ENCODE results near the gene ELMOD3.
A peak's percentile ranks its signal among the peaks of the same experiment; 100 is the strongest.
"Not testable (repeated sequence)": the region's sequence is repeated elsewhere in the genome, so short reads cannot be mapped to it uniquely, and the experiment has no call there.

ELMOD3 gene

DNA sequence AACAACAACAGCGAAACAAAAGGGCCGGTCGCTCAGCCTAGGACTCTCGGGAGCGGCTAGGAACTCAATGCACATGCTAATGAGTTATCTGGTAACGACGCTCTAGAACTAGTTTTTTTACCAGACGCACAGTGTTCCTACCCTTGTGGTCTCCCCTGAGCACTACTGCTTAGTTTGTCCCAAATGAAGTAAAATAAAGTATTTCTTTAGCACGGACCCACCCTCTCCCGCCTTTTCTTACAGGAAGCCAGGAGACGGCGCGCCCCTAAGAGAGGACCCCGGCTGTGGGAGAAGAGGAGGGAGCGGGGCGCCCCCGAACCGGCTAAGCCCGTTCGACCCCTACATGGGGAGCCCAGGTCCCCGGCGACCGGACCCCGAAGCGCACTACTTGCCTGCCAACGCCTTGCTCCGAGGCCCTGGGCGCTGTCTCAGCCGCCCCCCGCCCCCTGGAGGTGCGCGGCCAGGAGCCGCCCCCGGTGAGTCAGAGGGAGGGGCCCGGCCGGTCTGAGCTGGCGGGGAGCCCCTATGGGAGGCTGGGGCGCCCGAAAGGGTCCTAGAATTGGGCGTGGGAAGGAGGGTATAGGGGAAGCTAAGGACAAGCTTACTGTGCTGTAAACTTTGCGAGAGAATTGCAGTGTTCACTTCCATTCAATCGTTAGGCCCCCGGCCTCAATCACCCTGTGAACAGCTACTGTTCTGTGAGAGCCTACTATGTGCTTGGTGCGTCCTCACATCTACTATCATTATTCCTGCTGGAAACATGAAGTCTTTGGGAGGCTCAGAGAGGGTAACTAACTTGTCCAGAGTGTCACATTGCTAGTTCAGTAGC, 59.2 kb downstream of the ELMOD3 start (continued):
- TF ChIP-seq, protein P1, sequence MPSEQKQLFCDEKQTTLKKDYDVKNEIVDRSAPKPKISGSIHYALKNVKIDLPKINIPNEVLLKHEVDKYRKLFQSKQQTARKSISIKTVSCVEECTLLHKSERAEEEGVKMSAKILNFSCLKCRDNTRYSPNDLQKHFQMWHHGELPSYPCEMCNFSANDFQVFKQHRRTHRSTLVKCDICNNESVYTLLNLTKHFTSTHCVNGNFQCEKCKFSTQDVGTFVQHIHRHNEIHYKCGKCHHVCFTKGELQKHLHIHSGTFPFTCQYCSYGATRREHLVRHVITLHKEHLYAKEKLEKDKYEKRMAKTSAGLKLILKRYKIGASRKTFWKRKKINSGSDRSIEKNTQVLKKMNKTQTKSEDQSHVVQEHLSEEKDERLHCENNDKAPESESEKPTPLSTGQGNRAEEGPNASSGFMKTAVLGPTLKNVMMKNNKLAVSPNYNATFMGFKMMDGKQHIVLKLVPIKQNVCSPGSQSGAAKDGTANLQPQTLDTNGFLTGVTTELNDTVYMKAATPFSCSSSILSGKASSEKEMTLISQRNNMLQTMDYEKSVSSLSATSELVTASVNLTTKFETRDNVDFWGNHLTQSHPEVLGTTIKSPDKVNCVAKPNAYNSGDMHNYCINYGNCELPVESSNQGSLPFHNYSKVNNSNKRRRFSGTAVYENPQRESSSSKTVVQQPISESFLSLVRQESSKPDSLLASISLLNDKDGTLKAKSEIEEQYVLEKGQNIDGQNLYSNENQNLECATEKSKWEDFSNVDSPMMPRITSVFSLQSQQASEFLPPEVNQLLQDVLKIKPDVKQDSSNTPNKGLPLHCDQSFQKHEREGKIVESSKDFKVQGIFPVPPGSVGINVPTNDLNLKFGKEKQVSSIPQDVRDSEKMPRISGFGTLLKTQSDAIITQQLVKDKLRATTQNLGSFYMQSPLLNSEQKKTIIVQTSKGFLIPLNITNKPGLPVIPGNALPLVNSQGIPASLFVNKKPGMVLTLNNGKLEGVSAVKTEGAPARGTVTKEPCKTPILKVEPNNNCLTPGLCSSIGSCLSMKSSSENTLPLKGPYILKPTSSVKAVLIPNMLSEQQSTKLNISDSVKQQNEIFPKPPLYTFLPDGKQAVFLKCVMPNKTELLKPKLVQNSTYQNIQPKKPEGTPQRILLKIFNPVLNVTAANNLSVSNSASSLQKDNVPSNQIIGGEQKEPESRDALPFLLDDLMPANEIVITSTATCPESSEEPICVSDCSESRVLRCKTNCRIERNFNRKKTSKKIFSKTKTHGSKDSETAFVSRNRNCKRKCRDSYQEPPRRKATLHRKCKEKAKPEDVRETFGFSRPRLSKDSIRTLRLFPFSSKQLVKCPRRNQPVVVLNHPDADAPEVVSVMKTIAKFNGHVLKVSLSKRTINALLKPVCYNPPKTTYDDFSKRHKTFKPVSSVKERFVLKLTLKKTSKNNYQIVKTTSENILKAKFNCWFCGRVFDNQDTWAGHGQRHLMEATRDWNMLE (tag by site-specific recombination; conservative IDR thresholded peaks at IDR 0.05; ENCODE audit: low read depth): no peak
- TF ChIP-seq, protein P2, sequence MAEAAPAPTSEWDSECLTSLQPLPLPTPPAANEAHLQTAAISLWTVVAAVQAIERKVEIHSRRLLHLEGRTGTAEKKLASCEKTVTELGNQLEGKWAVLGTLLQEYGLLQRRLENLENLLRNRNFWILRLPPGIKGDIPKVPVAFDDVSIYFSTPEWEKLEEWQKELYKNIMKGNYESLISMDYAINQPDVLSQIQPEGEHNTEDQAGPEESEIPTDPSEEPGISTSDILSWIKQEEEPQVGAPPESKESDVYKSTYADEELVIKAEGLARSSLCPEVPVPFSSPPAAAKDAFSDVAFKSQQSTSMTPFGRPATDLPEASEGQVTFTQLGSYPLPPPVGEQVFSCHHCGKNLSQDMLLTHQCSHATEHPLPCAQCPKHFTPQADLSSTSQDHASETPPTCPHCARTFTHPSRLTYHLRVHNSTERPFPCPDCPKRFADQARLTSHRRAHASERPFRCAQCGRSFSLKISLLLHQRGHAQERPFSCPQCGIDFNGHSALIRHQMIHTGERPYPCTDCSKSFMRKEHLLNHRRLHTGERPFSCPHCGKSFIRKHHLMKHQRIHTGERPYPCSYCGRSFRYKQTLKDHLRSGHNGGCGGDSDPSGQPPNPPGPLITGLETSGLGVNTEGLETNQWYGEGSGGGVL (tag by site-specific recombination; IDR thresholded peaks at IDR 0.05): no peak
- no peak for TF ChIP-seq YY1 (tag by site-specific recombination; IDR thresholded peaks at IDR 0.05)
- TF ChIP-seq, protein P3, sequence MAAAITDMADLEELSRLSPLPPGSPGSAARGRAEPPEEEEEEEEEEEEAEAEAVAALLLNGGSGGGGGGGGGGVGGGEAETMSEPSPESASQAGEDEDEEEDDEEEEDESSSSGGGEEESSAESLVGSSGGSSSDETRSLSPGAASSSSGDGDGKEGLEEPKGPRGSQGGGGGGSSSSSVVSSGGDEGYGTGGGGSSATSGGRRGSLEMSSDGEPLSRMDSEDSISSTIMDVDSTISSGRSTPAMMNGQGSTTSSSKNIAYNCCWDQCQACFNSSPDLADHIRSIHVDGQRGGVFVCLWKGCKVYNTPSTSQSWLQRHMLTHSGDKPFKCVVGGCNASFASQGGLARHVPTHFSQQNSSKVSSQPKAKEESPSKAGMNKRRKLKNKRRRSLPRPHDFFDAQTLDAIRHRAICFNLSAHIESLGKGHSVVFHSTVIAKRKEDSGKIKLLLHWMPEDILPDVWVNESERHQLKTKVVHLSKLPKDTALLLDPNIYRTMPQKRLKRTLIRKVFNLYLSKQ (tag by site-specific recombination; IDR thresholded peaks at IDR 0.05; ENCODE audit: borderline replicate concordance): no peak

DNA sequence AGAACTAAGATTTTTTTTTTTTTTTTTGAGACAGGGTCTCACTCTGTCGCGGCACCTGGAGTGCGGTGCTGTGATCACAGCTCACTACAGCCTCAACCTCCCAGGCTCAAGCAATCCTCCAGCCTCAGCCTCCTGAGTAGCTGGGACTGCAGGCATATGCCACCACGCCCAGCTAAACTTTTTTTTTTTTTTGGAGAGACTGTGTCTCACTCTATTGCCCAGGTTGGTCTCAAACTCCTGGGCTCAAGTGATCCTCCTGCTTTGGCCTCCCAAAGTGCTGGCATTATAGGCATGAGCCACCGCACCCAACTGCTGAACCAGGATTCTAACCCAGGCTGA, 59.8 kb downstream of the ELMOD3 start:
- ChIA-PET POLR2A (interaction anchor here (0.7 to 1.2 kb wide), 2 partner anchors 124 to 125 kb away, joined by 3 to 5 read pairs; partner anchors contain the start of gene MAT2A), CTCF (interaction anchor here (0.6 to 1.1 kb wide), 4 partner anchors 137 to 226 kb away, joined by 3 to 7 read pairs (median 4); no protein-coding TSS in a partner anchor)
- not testable (repeated sequence) for H3K36me3 ChIP-seq (ENCODE audit: control insufficient read depth in 2 of 2, insufficient read depth in 1 of 2, low read length in 2 of 2); H3K9me3 ChIP-seq (ENCODE audit: control insufficient read depth, insufficient read depth, low read depth, low read length); H3K4me3 ChIP-seq (ENCODE audit: low read depth, low read length); H3K4me1 ChIP-seq (ENCODE audit: control insufficient read depth, insufficient read depth, low read length); H3K27ac ChIP-seq (ENCODE audit: extremely low read depth, low read depth, low read length)

DNA sequence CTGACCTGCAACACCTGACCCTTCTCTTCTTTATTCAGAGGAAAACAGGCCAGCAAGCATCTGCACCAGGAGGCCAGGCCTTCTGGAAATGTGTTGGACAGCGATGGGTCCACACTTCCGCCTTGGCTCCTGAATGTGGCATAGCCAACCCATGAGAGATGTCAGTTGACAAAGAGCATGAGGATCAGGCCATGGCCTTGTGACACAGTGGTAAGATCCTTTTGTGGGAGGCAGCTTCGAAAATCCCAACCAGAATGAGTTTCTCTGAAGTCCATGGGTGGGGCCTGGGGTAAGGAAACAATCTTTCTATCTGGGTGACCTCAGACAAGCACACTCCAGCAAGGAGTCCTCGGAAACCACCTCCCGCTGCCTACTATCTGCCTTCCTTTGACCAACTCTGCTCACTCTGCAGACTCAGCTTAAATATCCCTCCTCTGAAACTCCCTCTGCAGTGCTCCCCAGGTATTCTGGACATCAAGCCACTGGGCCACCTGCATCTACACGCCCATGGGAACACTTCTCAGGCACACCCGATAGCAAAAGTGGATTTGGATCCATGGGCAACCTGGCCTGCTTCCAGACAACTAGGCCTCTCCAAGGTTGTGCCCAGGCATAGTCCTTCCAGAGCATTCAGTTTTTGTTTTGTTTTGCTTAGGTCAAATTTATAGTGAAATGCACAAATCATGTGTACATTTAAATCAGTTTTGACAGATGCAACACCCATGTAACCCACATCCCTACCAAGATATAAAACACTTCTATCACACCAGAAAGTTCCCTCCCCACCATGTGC, 60.4 kb downstream of the ELMOD3 start:
- ChIA-PET POLR2A (interaction anchor here (0.7 to 1.2 kb wide), 3 partner anchors 124 to 125 kb away, joined by 3 to 5 read pairs (median 5); partner anchors contain the start of gene MAT2A), CTCF (interaction anchor here (0.6 to 1.1 kb wide), 2 partner anchors 222 to 226 kb away, joined by 3 to 7 read pairs; no protein-coding TSS in a partner anchor)
- Histone ChIP-seq H3K27ac (ENCODE audit: extremely low read depth, low read depth, low read length) (no peak overlapping the region), H3K4me3 (ENCODE audit: low read depth, low read length) (no peak overlapping the region), H3K4me1 (ENCODE audit: control insufficient read depth, insufficient read depth, low read length) (peaks cover 4% of the 10 kb centered on the region), H3K9me3 (ENCODE audit: control insufficient read depth, insufficient read depth, low read depth, low read length) (no peaks in the 10 kb centered on the region), H3K36me3 (ENCODE audit: control insufficient read depth in 2 of 2, insufficient read depth in 1 of 2, low read length in 2 of 2) (no peaks in the 10 kb centered on the region)
- no peak for TF ChIP-seq ZNF157 (tag by site-specific recombination; IDR thresholded peaks at IDR 0.05)
- TF ChIP-seq, protein P4, sequence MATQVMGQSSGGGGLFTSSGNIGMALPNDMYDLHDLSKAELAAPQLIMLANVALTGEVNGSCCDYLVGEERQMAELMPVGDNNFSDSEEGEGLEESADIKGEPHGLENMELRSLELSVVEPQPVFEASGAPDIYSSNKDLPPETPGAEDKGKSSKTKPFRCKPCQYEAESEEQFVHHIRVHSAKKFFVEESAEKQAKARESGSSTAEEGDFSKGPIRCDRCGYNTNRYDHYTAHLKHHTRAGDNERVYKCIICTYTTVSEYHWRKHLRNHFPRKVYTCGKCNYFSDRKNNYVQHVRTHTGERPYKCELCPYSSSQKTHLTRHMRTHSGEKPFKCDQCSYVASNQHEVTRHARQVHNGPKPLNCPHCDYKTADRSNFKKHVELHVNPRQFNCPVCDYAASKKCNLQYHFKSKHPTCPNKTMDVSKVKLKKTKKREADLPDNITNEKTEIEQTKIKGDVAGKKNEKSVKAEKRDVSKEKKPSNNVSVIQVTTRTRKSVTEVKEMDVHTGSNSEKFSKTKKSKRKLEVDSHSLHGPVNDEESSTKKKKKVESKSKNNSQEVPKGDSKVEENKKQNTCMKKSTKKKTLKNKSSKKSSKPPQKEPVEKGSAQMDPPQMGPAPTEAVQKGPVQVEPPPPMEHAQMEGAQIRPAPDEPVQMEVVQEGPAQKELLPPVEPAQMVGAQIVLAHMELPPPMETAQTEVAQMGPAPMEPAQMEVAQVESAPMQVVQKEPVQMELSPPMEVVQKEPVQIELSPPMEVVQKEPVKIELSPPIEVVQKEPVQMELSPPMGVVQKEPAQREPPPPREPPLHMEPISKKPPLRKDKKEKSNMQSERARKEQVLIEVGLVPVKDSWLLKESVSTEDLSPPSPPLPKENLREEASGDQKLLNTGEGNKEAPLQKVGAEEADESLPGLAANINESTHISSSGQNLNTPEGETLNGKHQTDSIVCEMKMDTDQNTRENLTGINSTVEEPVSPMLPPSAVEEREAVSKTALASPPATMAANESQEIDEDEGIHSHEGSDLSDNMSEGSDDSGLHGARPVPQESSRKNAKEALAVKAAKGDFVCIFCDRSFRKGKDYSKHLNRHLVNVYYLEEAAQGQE (tag by site-specific recombination; IDR thresholded peaks at IDR 0.05): peak; percentile 32; the same call in 1 of the 2 replicates

Data from HEK293 (cell line).